Right ventricle myocardium inferior (tissue), 1 donor: ENCODE data around the gene CCT6A. TPM values are rescaled to one million over a fixed set of nuclear protein-coding genes. Genes with fewer than 3 reads are reported as not detected.
"Not testable (repeated sequence)": the region's sequence is repeated elsewhere in the genome, so short reads cannot be mapped to it uniquely, and the experiment has no call there.

ENCODE experiments used
- ATAC-seq: fragments of 200-7000 bp; cut with Tn5 transposase; one replicate; pipeline ENCODE4 v1.9.1; 2020; ENCODE audit warnings: mild to moderate bottlenecking, moderate library complexity
- DNase-seq: peaks from one replicate; pipeline ENCODE4 v3.0.0; 2021; ENCODE audit errors: missing footprints
- intact Hi-C: fragments of 100-400 bp; cut with DNase I; formaldehyde crosslinking; loops from one replicate; pipeline ENCODE4 v1.11.0; 2022
- total RNA-seq: library from RNA; stranded (reverse); fragmentation: NEBNext Ultra II Directional; extraction: Animal tissue kit (Norgen Biotek cat#: 25700); gene quantifications from one replicate; pipeline ENCODE4 v1.2.1, GENCODE V29; 2021
- donor health status: DM: no; HTN: yes; CAD: no; lungs with severe emphysema.

CCT6A gene
- total RNA-seq, 1 donor from 2014 or later: 67.9 TPM

GRCh38 chr7:56047446-56048116, 4.0 kb upstream of the CCT6A start:
- ATAC-seq, DNase-seq, intact Hi-C loops: not testable (repeated sequence)

- intact Hi-C loops: no loop called here
- DNase-seq (no peak), ATAC-seq (no peak)
Observed at GRCh38 chr7:56048245-56048644, 3.3 kb upstream of the CCT6A start.

GRCh38 chr7:56048763-56049162, 2.8 kb upstream of the CCT6A start:
- intact Hi-C loops, ATAC-seq: not testable (repeated sequence)

GRCh38 chr7:56051053-56051338, 569 bp upstream of the CCT6A start:
- intact Hi-C loops: loop anchor here (1.0 to 5.0 kb wide), 4 partner anchors 13 to 164 kb away; partner anchors contain the start of genes CHCHD2, SUMF2 and ZNF713
- ATAC-seq (no peak), DNase-seq (no peak)

More at GRCh38 chr7:56048763-56049162, 2.8 kb upstream of the CCT6A start:
- DNase-seq: not testable (repeated sequence)

- ATAC-seq (no peak), DNase-seq (no peak)
- intact Hi-C loops: loop anchor here (5.0 kb wide), 3 partner anchors 54 to 166 kb away; partner anchors contain the start of genes CHCHD2 and ZNF713
Observed at GRCh38 chr7:56053379-56053778, 1.8 kb downstream of the CCT6A start.

- DNase-seq (no peak), ATAC-seq (no peak)
- intact Hi-C loops: loop anchor here (5.0 kb wide), 3 partner anchors 53 to 167 kb away; partner anchors contain the start of genes CHCHD2 and ZNF713
Observed at GRCh38 chr7:56053993-56054392, 2.4 kb downstream of the CCT6A start.

- ATAC-seq (no peak), DNase-seq (no peak)
- intact Hi-C loops: no loop called here
Observed at GRCh38 chr7:56062382-56062781, 10.8 kb downstream of the CCT6A start.

- ATAC-seq (no peak), DNase-seq (no peak)
- intact Hi-C loops: no loop called here
Observed at GRCh38 chr7:56063500-56063881, 11.9 kb downstream of the CCT6A start.

- ATAC-seq (peak; percentile 100), DNase-seq (peak; percentile 96)
- intact Hi-C loops: loop anchor here (1.0 kb wide), 1 partner anchor 13 kb away; the partner anchor contains the start of genes CCT6A and PSPH
Observed at GRCh38 chr7:56063882-56064625, 12.5 kb downstream of the CCT6A start, which contains the start of gene SUMF2. SUMF2 (plus strand) TSS chr7:56064286; CDS start chr7:56064312, 26 bp downstream.

- intact Hi-C loops, ATAC-seq, DNase-seq: not testable (repeated sequence)
Observed at GRCh38 chr7:56066376-56066775, 14.8 kb downstream of the CCT6A start.

GRCh38 chr7:56074371-56074791, 22.8 kb downstream of the CCT6A start:
- intact Hi-C loops: loop anchor here (1.0 to 5.0 kb wide), 2 partner anchors 72 to 433 kb away; no protein-coding TSS in a partner anchor
- DNase-seq (peak; percentile 93), ATAC-seq (peak; percentile 91)

- DNase-seq (no peak), ATAC-seq (no peak)
- intact Hi-C loops: no loop called here
Observed at GRCh38 chr7:56077681-56078080, 26.1 kb downstream of the CCT6A start.

- DNase-seq: no peak
- intact Hi-C loops: no loop called here
- ATAC-seq: no peak
Observed at GRCh38 chr7:56078196-56078595, 26.6 kb downstream of the CCT6A start.

- intact Hi-C loops: loop anchor here (1.0 kb wide), 1 partner anchor 14 kb away; no protein-coding TSS in a partner anchor
- DNase-seq: peak; percentile 91
- peak; percentile 88 for ATAC-seq
Observed at GRCh38 chr7:56079450-56080185, 28.1 kb downstream of the CCT6A start.

GRCh38 chr7:56080726-56081435, 29.3 kb downstream of the CCT6A start:
- DNase-seq, ATAC-seq, intact Hi-C loops: not testable (repeated sequence)

- no peak for ATAC-seq
- intact Hi-C loops: no loop called here
- DNase-seq: peak; percentile 61
Observed at GRCh38 chr7:56081626-56082340, 30.2 kb downstream of the CCT6A start.

GRCh38 chr7:56083150-56083785, 31.7 kb downstream of the CCT6A start:
- ATAC-seq (peak; percentile 40), DNase-seq (peak; percentile 81)
- intact Hi-C loops: no loop called here
